ENCODE results near the gene SERTAD3. TPM values are rescaled to one million over a fixed set of nuclear protein-coding genes. Genes with fewer than 3 reads are reported as not detected.
"Not testable (repeated sequence)": the region's sequence is repeated elsewhere in the genome, so short reads cannot be mapped to it uniquely, and the experiment has no call there.

Gene SERTAD3
- total RNA-seq, 1 donor from 2014 or later = 38.8 TPM

DNA sequence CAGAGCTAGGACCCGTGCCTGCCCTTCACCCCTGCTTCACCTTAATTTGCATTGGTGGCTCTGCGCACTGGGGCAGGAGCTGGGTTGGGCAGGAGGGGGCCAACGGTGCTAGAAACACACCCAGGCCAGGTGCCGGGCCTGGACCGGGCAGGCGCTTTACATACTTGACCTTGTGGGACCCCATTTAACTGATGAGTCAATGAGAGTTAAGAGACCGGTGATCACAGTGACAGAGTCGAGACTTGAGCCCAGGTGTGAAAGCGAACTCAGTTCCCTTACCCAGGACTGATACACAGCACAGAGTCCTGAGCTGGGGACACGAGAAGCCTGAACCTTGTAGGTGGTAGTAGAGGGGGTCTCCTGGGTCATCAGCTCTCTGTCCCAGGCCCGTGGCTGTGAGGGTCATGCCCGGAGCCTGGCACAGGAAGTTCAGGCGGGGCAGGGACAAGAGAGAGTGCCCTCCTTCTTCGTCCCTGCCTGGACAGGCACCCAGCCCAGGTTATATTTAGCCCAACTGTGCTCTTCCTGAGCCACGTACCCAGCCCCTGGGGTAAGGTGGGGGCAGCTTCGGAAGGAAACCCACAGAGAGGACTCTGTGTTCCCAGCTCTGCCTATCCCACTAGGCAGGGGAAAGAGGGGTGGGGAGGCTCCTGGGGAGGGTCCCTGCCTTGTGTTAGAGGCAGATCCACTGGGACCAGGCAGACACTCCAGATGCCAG lies 32.9 kb downstream of the SERTAD3 start:
- DNase-seq (ENCODE audit: low spot score) = no peak

DNA sequence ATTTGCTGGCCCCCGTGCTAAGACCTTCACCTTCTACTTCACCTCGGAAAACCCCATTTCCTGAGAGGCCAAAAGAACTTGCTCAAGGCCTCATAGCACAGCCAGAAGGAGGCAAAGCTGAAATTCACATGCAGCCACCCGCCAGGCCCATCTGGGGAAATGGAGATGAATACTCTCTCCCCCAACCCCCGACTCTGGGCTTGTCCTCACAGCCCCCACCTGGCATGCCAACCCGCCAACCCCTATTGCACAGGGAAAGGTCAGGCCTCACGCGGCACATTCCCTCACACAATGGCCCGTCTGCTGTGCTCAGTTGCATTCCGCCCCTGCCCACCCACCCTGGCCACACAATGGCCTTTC lies 34.1 kb downstream of the SERTAD3 start:
- no peak for DNase-seq (ENCODE audit: low spot score)

DNA sequence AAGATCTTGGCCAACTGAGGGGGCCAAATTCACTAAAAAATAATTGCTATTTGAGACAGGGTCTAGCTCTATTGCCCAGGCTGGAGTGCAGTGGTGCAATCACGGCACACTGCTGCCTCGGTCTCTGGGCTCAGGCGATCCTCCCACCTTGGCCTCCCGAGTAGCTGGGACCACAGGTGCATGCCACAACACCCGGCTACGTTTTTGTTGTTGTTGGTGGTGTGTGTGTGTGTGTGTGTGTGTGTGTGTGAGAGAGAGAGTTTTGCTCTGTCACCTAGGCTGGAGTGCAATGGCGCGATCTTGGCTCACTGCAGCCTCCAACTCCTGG lies 35.6 kb downstream of the SERTAD3 start:
- DNase-seq (ENCODE audit: low spot score) = not testable (repeated sequence)

DNA sequence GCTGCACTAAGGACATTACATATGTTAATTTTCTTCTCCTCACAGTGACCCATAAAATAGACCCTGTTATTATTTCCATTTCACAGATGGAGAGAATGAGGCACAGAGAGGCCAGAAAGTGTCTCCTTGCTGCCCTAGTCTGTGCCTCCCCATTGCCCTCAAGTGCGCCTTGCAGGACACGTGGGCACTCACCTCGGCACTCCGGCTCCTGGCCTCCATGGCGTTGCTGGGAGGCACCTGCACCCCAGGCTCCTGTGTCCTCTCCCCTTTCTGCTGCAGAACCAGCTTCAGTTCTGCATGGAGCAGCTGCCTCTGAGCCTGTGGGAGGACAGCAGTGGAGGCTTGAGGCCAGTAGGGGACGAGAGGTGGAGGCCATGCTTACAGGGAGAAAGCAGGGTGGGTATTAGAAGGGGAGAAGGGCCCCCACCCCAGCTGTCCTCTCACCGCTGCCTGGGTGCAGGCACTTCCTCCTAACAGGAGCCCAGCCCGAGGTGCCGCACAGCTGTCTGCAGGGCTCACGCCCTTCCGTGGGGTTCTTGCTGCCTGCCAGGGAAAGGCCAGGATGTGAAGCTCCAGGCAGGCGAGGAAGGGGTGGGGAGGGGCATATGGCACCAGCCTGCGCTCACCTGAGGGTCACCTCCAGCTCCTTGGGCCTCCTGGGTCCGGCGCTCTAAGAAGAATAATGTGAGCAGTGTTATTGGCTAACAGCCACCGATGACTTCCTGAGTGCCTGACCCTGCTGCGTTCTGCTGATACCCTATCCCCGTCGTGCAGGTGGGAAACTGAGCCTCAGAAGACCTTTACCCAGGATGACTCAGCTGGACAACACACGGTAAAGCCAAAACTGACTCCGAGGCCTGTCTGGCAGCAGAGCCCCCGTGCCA lies 36.2 kb downstream of the SERTAD3 start:
- DNase-seq (ENCODE audit: low spot score) = no peak

DNA sequence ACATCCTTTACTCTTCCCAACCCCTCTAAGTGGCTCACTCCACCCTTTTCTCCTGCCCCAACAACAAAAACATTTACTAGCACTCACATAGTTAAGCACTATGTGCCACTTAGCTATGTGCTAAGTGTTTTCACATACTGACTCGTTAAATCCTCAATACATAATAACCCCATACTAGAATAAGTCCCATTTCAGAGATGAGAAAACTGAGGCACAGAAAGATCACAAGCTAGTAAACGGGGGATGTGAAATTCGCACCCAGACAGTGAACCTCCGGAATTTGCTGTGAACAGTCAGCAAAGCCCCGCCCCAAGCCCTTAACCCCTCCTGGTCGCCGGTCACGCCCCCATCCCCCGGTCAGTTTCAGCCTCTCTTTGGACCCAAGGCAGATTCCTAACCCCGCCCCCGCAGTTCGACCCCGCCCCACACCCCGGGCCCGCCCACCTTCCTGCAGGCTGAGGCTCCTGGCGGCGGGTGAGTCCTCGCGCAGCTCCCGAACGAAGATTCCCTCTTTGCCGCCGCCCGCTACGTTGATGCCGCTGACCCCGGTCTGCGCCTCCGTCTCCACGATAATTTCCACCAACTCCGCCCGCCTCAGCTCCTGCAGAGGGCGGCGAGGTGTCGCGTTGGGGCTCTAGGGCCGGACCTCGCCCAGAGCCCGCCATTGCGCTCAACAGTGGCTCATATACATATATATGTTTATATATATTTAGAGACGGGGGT lies 40.7 kb downstream of the SERTAD3 start:
- DNase-seq (ENCODE audit: low spot score) = peak; percentile 87

DNA sequence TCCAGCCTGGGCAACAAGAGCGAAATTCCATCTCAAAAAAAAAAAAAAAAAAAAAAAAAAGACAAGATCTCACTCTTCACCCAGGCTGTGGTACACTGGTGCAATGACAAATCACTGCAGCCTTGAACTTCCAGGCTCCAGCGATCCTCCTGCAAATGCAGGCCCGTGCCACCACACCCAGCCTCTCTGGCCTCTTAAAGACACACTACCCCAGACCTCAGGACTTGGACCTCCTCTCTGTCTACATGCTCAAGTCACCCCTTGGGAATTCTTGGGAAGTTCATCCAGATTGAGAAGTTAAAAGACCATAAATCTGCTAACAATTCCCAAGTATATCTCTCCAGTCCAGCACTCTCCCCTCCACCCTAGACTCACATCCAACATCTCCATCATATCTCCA lies 43.6 kb downstream of the SERTAD3 start:
- no peak for DNase-seq (ENCODE audit: low spot score)

DNA sequence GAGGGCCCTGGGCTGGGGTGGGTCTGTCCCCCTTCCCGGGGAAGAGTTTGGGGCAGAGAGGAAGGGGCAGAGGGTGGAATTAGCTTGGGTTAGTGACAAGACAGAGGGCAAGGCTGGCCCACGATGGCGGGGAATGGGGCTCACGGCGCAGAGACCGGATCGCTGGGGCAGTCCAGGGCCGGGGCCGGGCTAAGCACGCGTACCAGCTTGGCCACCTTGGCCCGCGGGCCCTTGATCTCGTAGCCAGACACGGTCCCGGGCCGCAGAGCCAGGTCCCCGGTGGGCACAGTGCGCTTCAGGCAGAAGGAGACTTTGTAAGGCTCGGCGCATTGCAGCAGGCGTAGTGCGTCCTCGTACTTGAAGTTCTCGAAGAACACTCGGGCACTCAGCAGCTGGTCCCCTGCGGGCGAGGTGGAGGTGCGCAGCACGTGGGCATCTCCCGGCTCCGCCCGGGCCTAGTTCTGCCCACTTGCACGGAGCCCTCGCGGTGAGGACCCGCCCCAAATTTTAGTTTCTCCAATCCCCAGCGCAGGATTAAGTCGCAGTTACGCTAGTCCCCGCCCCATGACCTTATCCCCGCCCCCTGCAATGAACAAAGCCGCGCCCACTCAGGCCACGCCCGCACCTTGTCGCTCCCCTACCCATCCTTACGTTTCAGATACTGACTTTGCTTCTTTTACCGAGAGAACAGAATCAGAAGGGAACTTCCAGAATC lies 45.6 kb downstream of the SERTAD3 start:
- peak; percentile 53 for DNase-seq (ENCODE audit: low spot score)

DNA sequence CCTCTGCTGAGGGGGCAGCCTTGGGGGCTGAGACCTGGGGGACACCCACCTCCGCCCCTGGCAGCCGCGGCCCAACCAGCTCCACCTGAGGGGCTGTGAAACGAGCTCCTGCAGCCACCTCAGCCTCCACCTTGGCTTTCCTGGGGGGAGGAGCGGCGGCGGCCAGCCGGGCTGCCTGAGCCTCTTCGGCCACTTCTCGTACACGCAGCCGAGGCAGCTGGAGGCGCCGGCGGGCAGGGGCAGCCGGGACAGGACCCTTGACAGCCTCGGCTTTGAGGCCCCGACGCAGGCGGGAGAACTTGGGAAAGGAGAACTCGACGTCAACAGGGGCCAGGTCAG lies 46.6 kb downstream of the SERTAD3 start:
- no peak for DNase-seq (ENCODE audit: low spot score)

DNA sequence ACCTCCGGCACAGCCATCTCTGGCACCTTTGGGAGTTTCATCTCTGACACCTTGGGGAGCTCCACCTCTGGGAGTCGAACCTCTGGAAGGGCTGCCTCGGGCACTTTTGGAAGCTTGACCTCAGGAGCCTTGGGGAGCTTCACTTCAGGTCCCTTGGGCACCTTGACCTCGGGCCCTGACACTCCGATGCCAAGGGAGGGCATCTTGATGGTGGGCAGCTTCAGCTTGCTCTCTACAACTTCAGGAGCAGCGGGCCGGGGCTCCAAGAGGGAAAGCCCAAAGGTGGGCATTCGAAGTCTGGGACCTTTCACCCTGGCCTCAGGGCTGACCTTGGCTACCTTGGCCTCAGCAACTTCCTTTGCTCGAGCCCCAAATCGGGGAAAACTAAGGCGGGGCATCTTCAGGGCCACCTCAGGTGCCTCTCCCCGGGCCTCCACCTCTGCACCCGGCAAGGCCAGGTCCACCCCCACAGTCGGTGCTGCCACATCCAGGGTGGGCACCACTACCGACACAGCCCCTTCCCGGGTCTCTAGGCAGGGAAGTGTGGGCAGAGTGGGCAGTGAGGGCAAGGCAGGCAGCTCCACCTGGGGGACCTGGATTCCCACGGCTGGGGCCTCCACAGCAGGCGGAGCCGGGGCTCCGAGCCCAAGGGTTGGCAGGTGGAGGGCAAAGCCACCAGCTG lies 47.1 kb downstream of the SERTAD3 start:
- no peak for DNase-seq (ENCODE audit: low spot score)

DNA sequence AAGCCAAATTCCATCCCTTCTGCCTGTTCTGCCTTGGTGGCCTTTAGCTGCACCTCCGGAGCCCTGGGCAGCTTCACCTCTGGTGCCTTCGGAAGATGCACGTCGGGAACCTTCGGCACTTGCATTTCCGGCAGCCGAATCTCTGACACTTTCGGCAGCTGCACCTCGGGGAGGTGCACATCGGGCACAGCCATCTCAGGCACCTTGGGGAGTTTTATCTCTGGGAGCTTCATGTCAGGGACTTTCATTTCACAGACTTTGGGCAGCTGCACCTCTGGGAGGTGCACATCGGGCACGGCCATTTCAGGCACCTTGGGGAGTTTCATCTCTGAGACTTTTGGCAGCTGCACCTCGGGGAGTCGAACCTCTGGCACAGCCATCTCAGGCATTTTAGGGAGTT lies 48.2 kb downstream of the SERTAD3 start:
- DNase-seq (ENCODE audit: low spot score) = no peak

DNA sequence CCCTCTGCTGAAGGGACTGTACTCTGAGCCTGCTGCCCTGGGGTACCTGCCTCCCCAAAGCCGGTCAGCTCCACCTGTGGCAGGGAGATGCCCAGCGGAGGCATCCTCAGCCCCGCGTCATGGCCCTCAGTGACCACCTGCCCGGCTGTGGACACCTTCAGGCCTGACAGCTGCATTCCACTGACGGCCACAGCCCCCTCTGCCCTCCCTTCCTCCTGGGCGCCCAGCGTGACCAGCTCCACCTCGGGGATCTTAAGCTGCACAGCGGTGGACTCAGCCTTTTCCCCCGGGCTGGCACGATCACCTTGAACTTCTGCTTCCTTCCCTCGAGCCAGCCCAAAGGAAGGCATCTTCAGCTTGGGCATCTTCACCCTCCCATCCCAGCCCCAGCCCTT lies 49.3 kb downstream of the SERTAD3 start:
- DNase-seq (ENCODE audit: low spot score) = no peak

DNA sequence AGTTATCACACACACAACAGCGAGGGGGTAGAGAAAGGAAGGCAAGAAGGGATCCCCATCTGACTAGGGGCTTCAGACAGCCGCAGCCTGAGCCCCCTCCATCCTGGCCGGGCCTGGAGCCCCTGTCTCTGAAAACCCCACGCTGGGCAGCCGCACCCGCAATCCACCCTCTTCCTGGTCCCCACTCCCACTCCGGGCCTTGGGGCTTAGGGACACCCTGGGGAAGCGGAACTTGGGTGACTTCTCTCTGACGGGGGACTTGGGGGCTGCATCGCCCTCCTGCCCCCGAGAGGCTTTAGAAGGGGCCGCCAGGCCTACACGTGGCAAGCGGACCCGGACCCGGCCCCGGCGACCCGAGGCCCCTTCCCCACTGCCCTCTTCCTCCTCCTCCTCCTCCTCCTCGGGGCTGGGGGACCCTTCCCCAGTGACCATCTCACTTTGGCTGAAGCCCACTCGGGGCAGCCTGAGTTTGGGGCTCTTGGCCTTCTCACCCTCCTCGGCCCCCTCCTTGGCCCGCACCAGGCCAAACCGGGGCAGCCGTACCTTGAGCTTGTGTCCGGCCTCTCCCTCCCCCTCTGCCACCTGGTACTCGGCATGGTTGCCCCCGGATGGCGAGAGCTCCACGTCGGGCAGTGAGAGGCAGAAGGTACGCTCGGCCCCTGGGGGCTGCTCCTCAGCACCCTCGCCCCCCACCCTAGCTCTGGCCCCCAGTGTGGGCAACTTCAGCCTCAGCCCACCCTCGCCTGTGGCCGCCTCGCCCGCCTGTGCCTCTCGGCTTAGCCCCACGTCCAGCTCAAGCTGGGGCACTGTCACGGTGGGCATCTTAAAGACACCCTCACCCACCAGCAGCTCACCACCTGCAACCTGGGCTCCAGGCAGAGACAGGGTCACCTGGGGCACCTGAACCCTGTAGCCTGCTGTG lies 50.0 kb downstream of the SERTAD3 start:
- DNase-seq (ENCODE audit: low spot score) = no peak

DNA sequence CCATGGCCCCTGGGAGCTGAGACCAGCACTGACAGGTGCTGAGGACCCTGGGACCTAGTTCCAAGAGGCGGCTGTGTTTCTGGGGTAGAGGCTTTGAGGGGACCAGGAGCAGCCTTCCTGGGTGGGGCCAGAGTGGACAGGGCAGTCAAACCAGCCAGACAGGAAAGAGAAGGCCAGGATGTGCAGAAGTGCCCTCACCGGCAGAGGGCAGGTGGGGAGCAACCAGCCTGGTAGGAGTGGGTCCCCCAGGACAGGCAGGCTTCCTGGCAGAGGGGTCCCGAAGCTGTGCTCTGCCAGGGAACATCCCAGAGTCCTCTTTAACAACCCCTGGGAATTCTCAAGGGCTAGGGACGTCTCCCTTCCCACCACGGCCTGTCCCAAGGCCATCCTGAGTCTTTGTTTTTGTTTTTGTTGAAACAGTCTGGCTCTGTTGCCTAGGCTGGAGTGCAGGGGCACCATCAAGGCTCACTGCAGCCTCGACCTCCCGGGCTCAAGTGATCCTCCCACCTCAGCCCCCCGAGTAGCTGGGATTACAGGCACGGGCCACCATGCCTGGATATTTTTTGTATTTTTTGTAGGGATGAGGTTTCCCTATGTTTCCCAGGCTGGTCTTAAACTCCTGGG lies 51.1 kb downstream of the SERTAD3 start:
- DNase-seq (ENCODE audit: low spot score) = peak; percentile 36

DNA sequence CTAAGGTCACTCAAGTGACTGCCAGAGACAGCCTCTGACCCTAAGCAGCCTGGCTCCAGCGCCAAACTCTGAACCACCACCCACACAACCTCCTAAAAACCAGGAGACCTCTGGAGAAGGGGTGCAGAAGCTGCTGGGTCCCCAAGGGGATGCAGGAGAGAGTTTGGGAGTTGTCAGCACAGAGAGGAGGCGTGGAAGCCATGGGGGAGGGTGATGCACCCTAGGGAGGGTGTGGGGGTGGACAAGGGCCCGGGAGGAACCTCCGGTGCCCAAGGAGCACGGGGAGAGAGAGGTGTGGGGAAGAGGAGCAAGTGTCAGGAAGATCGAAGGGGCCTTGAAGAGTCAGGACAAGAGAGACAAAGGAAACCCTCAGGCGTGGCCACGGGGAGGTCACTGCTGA lies 52.0 kb downstream of the SERTAD3 start:
- no peak for DNase-seq (ENCODE audit: low spot score)

Other genes with a start within 250 kb of the SERTAD3 start
- not detected for gene TTC9B, start 226.0 kb downstream of the SERTAD3 start, total RNA-seq
- gene CCNP, start 217.6 kb downstream of the SERTAD3 start, total RNA-seq = 0.43 TPM
- gene AKT2, start 159.0 kb downstream of the SERTAD3 start, total RNA-seq = 119 TPM
- gene C19orf47, start 95.9 kb downstream of the SERTAD3 start, total RNA-seq = 13.2 TPM
- gene PLD3, start 95.6 kb downstream of the SERTAD3 start, total RNA-seq = 224 TPM
- gene HIPK4, start 54.2 kb downstream of the SERTAD3 start, total RNA-seq = not detected
- gene PRX, start 31.0 kb downstream of the SERTAD3 start, total RNA-seq = 7.0 TPM
- gene SERTAD1, start 18.3 kb downstream of the SERTAD3 start, total RNA-seq = 13.2 TPM
- gene BLVRB, start 21.4 kb upstream of the SERTAD3 start, total RNA-seq = 65.9 TPM
- gene SPTBN4, start 22.7 kb upstream of the SERTAD3 start, total RNA-seq = 3.5 TPM
- 80.9 TPM for gene SHKBP1, start 132.5 kb upstream of the SERTAD3 start, total RNA-seq
- 225 TPM for gene LTBP4, start 157.0 kb upstream of the SERTAD3 start, total RNA-seq
- gene NUMBL, start 246.3 kb upstream of the SERTAD3 start, total RNA-seq = 52.9 TPM